ENCODE measurements around the gene MYO7B. TPM values are rescaled to one million over a fixed set of nuclear protein-coding genes. Genes with fewer than 3 reads are reported as not detected.

Gene MYO7B
- total RNA-seq, 2 experiments from 2014 or later, result 0.65 to 1.2 TPM

- DNase-seq, result no peak
- Mint-ChIP-seq H3K4me1 (ENCODE audit: low read depth) (peaks cover 22% of the 10 kb centered on the region), H3K36me3 (ENCODE audit: low read depth) (no peaks in the 10 kb centered on the region), H3K9me3 (no peaks in the 10 kb centered on the region), H3K27me3 (peaks cover 7% of the 10 kb centered on the region), H3K27ac (no peak overlapping the region), H3K4me3 (no peak overlapping the region)
- ChIA-PET CTCF (no interaction called here), POLR2A (no interaction called here)
- ATAC-seq, result no peak
- intact Hi-C loops (cut with micrococcal nuclease), result no loop called here
- TF ChIP-seq CTCF (IDR thresholded peaks at IDR 0.05), result no peak
Observed at GRCh38 chr2:127619203-127619590, 83.7 kb downstream of the MYO7B start.

- DNase-seq (no peak), ATAC-seq (no peak)
- no peak overlapping the region for H3K4me3 Mint-ChIP-seq
- no peak overlapping the region for H3K27ac Mint-ChIP-seq
- H3K36me3 Mint-ChIP-seq (ENCODE audit: low read depth), result no peaks in the 10 kb centered on the region
- H3K4me1 Mint-ChIP-seq (ENCODE audit: low read depth), result peaks cover 22% of the 10 kb centered on the region
- no peaks in the 10 kb centered on the region for H3K9me3 Mint-ChIP-seq
- peaks cover 7% of the 10 kb centered on the region for H3K27me3 Mint-ChIP-seq
- ChIA-PET POLR2A (interaction anchor here (1.3 kb wide), 1 partner anchor 10 kb away, joined by 4 read pairs; no protein-coding TSS in a partner anchor), CTCF (no interaction called here)
- no peak for TF ChIP-seq CTCF (IDR thresholded peaks at IDR 0.05)
- intact Hi-C loops (cut with micrococcal nuclease), result no loop called here
Observed at GRCh38 chr2:127619877-127620705, 84.6 kb downstream of the MYO7B start.

- CTCF ChIA-PET, result interaction anchor here (1.0 kb wide), 1 partner anchor 30 kb away, joined by 3 read pairs; no protein-coding TSS in a partner anchor
- no peak for TF ChIP-seq CTCF (IDR thresholded peaks at IDR 0.05)
- Mint-ChIP-seq H3K9me3 (no peaks in the 10 kb centered on the region), H3K4me3 (no peak overlapping the region), H3K27me3 (peaks cover 7% of the 10 kb centered on the region), H3K36me3 (ENCODE audit: low read depth) (no peaks in the 10 kb centered on the region), H3K4me1 (ENCODE audit: low read depth) (peaks cover 17% of the 10 kb centered on the region), H3K27ac (no peak overlapping the region)
- POLR2A ChIA-PET, result interaction anchor here (1.3 kb wide), 1 partner anchor 9 kb away, joined by 4 read pairs; no protein-coding TSS in a partner anchor
- intact Hi-C loops (cut with micrococcal nuclease), result no loop called here
- DNase-seq, result no peak
- no peak for ATAC-seq
Observed at GRCh38 chr2:127620866-127621265, 85.4 kb downstream of the MYO7B start.

- peaks cover 6% of the 10 kb centered on the region for H3K4me1 Mint-ChIP-seq (ENCODE audit: low read depth)
- H3K27ac Mint-ChIP-seq, result no peak overlapping the region
- no peak for TF ChIP-seq CTCF (IDR thresholded peaks at IDR 0.05)
- no peak overlapping the region for H3K4me3 Mint-ChIP-seq
- no peaks in the 10 kb centered on the region for H3K36me3 Mint-ChIP-seq (ENCODE audit: low read depth)
- DNase-seq, result no peak
- CTCF ChIA-PET, result interaction anchor here (1.0 kb wide), 1 partner anchor 31 kb away, joined by 3 read pairs; no protein-coding TSS in a partner anchor
- no peak for ATAC-seq
- peaks cover 2% of the 10 kb centered on the region for H3K27me3 Mint-ChIP-seq
- intact Hi-C loops (cut with micrococcal nuclease), result no loop called here
- H3K9me3 Mint-ChIP-seq, result no peaks in the 10 kb centered on the region
- POLR2A ChIA-PET, result no interaction called here
Observed at GRCh38 chr2:127621981-127622431, 86.5 kb downstream of the MYO7B start.
